Activated naive CD4-positive, alpha-beta T cell treated with anti-CD3 and anti-CD28 coated beads for 36 hours (primary cell): Measurements from ENCODE around the gene TMC4. TPM values are rescaled to one million over a fixed set of nuclear protein-coding genes. Genes with fewer than 3 reads are reported as not detected.

Source experiments
- CTCF ChIA-PET: fragments of 350-600 bp; sonication (Branson Sonifier 250); formaldehyde crosslinking; loops from one replicate; lab custom pipeline; 2021; ENCODE audit warnings: antibody characterized with exemption; lab: Charles Lee
- DNase-seq: peaks from one replicate; pipeline ENCODE4 v3.0.0-alpha.2; 2020
- H3K27ac Mint-ChIP-seq: one replicate; pipeline ENCODE4 v1.8.0; 2021; ENCODE audit warnings: mild to moderate bottlenecking, mixed read lengths
- H3K27me3 Mint-ChIP-seq: one replicate; pipeline ENCODE4 v1.8.0; 2021; ENCODE audit warnings: low read depth, mixed read lengths
- H3K36me3 Mint-ChIP-seq: one replicate; pipeline ENCODE4 v1.8.0; 2021; ENCODE audit warnings: low read depth, mixed read lengths
- H3K4me1 Mint-ChIP-seq: one replicate; pipeline ENCODE4 v1.8.0; 2021; ENCODE audit warnings: low read depth, mixed read lengths
- H3K4me3 Mint-ChIP-seq: one replicate; pipeline ENCODE4 v1.8.0; 2021; ENCODE audit warnings: mild to moderate bottlenecking, moderate library complexity, mixed read lengths
- H3K9me3 Mint-ChIP-seq: one replicate; pipeline ENCODE4 v1.8.0; 2021; ENCODE audit warnings: mixed read lengths
- intact Hi-C: fragments of 100-400 bp; cut with micrococcal nuclease; formaldehyde crosslinking; loops from one replicate; pipeline ENCODE4 v1.15.1; 2023
- total RNA-seq, 2 experiments: library from RNA; stranded (reverse); gene quantifications; one replicate each; pipeline ENCODE4 v1.2.3, GENCODE V29; 2021

The TMC4 gene
- total RNA-seq, 2 experiments from 2014 or later = 0.24 TPM; not detected in 1

DNA sequence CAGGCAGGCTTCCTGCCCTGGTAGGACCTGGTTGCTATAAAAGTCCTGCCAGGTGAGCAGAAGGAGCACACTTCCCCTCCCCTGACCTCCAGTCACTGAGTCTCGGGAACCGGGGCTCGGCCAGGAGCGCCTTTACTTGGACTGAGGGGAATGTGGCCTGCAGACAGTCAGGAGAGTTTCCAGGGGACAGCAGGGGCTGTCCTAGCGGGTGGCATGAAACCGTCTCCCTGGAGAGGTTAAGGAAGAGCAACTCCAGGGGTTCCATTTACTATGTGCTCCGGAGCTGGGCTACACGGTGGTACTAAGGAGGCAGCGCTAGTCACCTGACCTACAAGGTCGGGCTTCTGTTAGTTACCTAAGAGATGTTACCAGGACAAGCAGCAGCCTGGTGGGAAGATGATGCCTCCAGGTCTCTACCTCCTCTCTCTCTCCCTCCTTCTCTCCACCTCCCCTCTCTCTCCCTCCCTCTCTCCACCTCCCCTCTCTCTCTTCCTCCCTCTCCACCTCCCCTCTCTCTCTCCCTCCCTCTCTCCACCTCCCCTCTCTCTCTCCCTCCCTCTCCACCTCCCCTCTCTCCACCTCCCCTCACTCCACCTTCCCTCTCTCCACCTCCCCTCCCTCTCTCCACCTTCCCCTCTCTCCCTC, 39.5 kb downstream of the TMC4 start:
- Mint-ChIP-seq H3K36me3 (peaks cover 6% of the 10 kb centered on the region), H3K4me1 (peaks cover 14% of the 10 kb centered on the region), H3K27ac (no peak overlapping the region), H3K4me3 (no peak overlapping the region), H3K27me3 (no peaks in the 10 kb centered on the region), H3K9me3 (no peaks in the 10 kb centered on the region)
- CTCF ChIA-PET = no interaction called here
- no peak for DNase-seq
- intact Hi-C loops = loop anchor here (10.0 kb wide), 1 partner anchor 1121 kb away; the partner anchor contains the start of gene PPP6R1

DNA sequence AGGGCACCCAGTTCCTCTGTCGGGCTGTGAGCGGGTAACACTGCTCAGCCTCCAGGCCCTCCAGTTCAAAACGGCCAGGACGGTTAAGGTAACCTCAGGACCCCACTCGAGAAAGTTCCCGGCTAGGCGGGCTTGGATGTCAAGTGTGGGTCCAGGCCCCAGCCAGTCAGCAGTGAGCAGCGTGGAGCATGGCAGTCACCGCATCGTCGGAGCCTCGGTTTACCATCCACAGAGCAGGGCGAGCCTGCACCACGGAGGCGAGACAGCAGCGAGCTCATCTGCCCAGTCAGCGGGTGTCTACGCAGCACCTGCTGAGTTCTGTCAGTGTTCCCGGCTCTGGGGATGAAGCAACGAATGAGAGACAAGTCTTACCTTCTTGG, 43.4 kb downstream of the TMC4 start:
- intact Hi-C loops = no loop called here
- Mint-ChIP-seq H3K4me1 (peaks cover 5% of the 10 kb centered on the region), H3K4me3 (no peak overlapping the region)

GRCh38 chr19:54128796-54129616, 44.0 kb downstream of the TMC4 start:
- Mint-ChIP-seq H3K4me1 (no peaks in the 10 kb centered on the region), H3K27me3 (no peaks in the 10 kb centered on the region), H3K27ac (no peak overlapping the region), H3K36me3 (peaks cover 15% of the 10 kb centered on the region), H3K4me3 (no peak overlapping the region), H3K9me3 (no peaks in the 10 kb centered on the region)
- CTCF ChIA-PET = no interaction called here
- intact Hi-C loops = no loop called here
- no peak for DNase-seq

More for the DNA sequence above, 43.4 kb downstream of the TMC4 start:
- no peak overlapping the region for H3K27ac Mint-ChIP-seq
- no peaks in the 10 kb centered on the region for H3K9me3 Mint-ChIP-seq
- DNase-seq = no peak
- CTCF ChIA-PET = no interaction called here
- H3K36me3 Mint-ChIP-seq = peaks cover 15% of the 10 kb centered on the region
- H3K27me3 Mint-ChIP-seq = no peaks in the 10 kb centered on the region

DNA sequence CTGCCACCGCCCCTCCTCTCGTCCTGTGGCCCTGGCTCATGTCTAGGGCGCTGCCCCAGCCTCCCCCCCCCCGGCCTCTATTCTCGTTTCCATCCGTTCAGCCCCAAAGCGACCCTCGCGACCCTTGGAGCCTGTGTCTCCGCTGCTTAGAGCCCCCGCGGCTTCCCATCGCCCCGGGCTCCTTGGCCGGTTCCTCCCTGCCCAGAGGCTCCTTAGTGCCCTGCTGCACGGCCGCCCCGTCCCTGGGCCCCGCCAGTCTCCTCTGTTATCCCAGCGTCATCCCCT, 44.6 kb downstream of the TMC4 start:
- H3K4me1 Mint-ChIP-seq = no peaks in the 10 kb centered on the region
- H3K9me3 Mint-ChIP-seq = no peaks in the 10 kb centered on the region
- no peak overlapping the region for H3K4me3 Mint-ChIP-seq
- no peak for DNase-seq
- H3K27me3 Mint-ChIP-seq = no peaks in the 10 kb centered on the region
- CTCF ChIA-PET = no interaction called here
- H3K27ac Mint-ChIP-seq = no peak overlapping the region
- intact Hi-C loops = no loop called here
- peaks cover 17% of the 10 kb centered on the region for H3K36me3 Mint-ChIP-seq

- Mint-ChIP-seq H3K9me3 (no peaks in the 10 kb centered on the region), H3K27me3 (no peaks in the 10 kb centered on the region), H3K4me1 (no peaks in the 10 kb centered on the region), H3K27ac (no peak overlapping the region), H3K36me3 (peaks cover 19% of the 10 kb centered on the region), H3K4me3 (no peak overlapping the region)
- no peak for DNase-seq
- intact Hi-C loops = no loop called here
- CTCF ChIA-PET = no interaction called here
Observed at GRCh38 chr19:54127688-54128440, 45.1 kb downstream of the TMC4 start.

DNA sequence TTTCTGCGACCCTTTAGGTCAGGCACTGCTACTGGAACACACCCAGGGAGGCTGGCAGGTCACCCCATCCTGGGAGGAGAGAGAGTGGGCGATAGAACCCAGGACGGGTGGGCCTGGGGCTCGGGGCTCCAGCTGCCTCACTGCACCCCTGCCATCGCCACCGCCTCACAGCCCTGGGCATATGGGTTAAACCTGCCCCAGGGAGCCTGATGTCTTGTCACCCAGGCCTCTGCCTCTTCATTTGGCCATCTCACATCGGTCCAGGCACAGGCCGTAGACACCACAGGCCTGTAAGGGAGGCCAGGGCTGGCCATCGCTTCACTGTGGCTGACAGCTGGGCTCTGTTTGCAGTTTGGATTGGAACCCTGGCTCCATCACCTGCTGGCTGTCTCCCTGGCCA, 47.2 kb downstream of the TMC4 start:
- peaks cover 28% of the 10 kb centered on the region for H3K36me3 Mint-ChIP-seq

DNA sequence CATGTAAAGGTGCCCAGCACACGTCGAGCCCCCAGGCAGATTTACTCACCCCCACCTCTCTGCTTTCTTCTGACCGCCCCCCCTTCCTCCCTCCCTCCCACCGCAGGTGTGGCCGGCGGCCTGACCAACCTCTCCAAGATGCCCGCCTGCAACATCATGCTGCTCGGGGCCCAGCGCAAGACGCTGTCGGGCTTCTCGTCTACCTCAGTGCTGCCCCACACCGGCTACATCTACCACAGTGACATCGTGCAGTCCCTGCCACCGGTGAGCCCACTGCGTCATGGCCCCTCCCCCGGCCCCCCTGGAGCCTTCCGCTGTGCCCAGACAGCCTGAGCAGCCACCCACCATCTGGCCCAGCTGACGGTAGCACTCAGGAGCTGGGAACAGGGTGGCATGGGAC, 48.6 kb downstream of the TMC4 start:
- intact Hi-C loops = no loop called here
- CTCF ChIA-PET = no interaction called here
- DNase-seq = no peak
- H3K9me3 Mint-ChIP-seq = no peaks in the 10 kb centered on the region
- H3K4me1 Mint-ChIP-seq = no peaks in the 10 kb centered on the region
- H3K4me3 Mint-ChIP-seq = no peak overlapping the region
- no peak overlapping the region for H3K27ac Mint-ChIP-seq
- H3K36me3 Mint-ChIP-seq = peaks cover 30% of the 10 kb centered on the region
- H3K27me3 Mint-ChIP-seq = no peaks in the 10 kb centered on the region

More for the DNA sequence above, 47.2 kb downstream of the TMC4 start:
- Mint-ChIP-seq H3K9me3 (no peaks in the 10 kb centered on the region), H3K4me3 (no peak overlapping the region), H3K27ac (no peak overlapping the region), H3K27me3 (no peaks in the 10 kb centered on the region), H3K4me1 (no peaks in the 10 kb centered on the region)
- no peak for DNase-seq
- intact Hi-C loops = no loop called here
- CTCF ChIA-PET = no interaction called here

GRCh38 chr19:54123682-54124081, 49.3 kb downstream of the TMC4 start:
- no peaks in the 10 kb centered on the region for H3K27me3 Mint-ChIP-seq
- intact Hi-C loops = no loop called here
- no peaks in the 10 kb centered on the region for H3K4me1 Mint-ChIP-seq
- peaks cover 29% of the 10 kb centered on the region for H3K36me3 Mint-ChIP-seq
- DNase-seq = no peak
- CTCF ChIA-PET = no interaction called here
- no peak overlapping the region for H3K27ac Mint-ChIP-seq
- H3K4me3 Mint-ChIP-seq = no peak overlapping the region
- no peaks in the 10 kb centered on the region for H3K9me3 Mint-ChIP-seq

GRCh38 chr19:54121259-54121658, 51.7 kb downstream of the TMC4 start:
- peaks cover 13% of the 10 kb centered on the region for H3K4me1 Mint-ChIP-seq
- no peaks in the 10 kb centered on the region for H3K27me3 Mint-ChIP-seq
- H3K9me3 Mint-ChIP-seq = no peaks in the 10 kb centered on the region
- CTCF ChIA-PET = no interaction called here
- H3K27ac Mint-ChIP-seq = no peak overlapping the region
- no peak overlapping the region for H3K4me3 Mint-ChIP-seq
- no peak for DNase-seq
- intact Hi-C loops = no loop called here
- peaks cover 22% of the 10 kb centered on the region for H3K36me3 Mint-ChIP-seq

DNA sequence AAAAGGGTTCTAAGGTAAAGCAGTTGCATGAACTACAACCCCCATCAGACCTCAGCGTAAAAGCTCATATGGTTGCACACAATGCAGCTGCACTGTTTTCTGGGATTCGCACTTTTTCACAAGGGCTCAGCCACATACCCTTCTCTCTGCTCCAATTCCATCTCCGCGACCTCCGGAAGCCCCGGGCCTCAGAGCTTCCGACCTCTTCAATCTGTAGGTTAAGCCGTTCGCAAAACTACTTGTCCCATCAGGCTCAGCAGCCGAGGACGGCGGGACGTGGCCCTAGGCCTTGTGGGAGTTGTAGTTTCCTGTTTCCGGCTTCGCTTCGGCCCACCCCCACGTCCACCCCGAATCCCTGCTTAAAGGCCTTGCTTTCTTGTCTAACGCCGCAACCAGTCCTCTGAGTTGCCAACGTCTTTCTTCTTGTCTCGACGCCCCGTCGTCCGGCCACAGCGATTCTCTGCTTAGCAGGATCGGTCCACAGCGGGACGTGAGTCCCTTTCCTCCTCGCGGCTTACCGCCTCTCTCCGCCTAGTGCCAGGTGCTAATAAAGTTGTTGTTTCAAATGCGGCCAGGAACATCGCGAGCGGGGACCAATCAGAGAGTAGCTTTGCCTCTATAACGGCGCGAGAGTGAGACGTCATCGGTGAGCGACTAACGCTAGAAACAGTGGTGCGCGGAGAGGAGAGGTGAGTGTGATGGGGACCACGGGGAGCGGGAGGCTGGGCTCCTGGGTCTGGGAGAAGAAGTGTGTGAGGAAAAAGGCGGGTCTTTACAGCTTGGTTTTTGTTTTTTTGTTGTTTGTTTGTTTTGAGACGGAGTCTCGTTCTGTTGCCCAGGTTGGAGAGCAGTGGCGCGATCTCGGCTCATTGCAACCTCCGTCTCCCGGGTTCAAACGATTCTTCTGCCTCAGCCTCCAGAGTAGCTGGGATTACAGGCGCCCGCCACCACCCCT, 57.6 kb downstream of the TMC4 start, which contains the start of the genes PRPF31 and TFPT:
PRPF31 (plus strand) TSS at position 646 of the 955 bp plus-strand sequence. CDS start 2,525 bp downstream, outside the sequence.
TFPT (minus strand) TSS at position 549 of the 955 bp plus-strand sequence; CDS start at position 161, 388 bp downstream.
- H3K4me1 Mint-ChIP-seq = peaks cover 30% of the 10 kb centered on the region
- peaks cover 31% of the 10 kb centered on the region for H3K36me3 Mint-ChIP-seq
- peak within 1 kb of the TSS; percentile 97 for H3K27ac Mint-ChIP-seq
- CTCF ChIA-PET = no interaction called here
- no peaks in the 10 kb centered on the region for H3K9me3 Mint-ChIP-seq
- DNase-seq = peak; percentile 99
- intact Hi-C loops = loop anchor here (1.0 to 5.0 kb wide), 6 partner anchors 13 to 347 kb away; partner anchors contain the start of genes CNOT3, LENG1, LENG8 and LENG9
- H3K4me3 Mint-ChIP-seq = peak within 1 kb of the TSS; percentile 90
- no peaks in the 10 kb centered on the region for H3K27me3 Mint-ChIP-seq

DNA sequence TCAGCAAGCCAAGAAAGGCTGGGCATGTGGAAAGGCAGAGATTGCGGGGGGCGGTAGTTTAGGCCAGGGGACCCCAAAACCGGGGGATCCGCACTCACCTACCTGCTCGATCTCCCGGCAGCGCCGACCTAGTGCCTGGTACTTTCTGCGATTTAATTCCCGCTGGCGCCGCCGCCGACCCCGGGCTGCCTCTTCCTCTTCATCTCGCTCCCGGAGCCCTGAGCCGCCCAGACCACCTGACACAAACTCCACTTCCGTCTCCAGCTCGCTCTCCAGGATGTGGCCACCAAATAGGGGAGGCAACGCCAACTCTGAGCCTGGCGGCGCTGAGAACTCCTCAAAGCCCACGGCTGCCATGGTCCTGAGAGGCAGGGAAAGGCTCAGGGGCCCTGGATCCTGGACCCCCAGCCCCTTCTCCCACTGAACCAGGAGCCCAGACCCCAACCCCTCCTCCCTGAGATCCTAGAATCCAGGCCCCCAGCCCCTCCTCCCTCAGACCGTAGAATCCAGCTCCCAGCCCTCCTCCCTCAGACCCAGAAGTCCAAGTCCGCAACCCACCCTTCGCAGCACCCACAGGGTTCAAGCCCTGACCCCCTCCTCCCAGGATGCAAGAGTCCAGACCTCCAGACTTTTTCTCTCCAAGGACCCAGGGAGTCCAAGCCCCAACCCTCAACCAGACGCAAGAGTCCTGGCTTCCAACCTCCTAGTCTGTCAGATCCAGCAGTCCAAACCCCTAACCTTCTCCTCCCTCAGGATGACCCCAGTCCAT, 58.4 kb downstream of the TMC4 start:
- Mint-ChIP-seq H3K27me3 (no peaks in the 10 kb centered on the region), H3K27ac (peak overlapping the region; percentile 97), H3K4me3 (peak overlapping the region; percentile 90), H3K4me1 (peaks cover 33% of the 10 kb centered on the region), H3K9me3 (no peaks in the 10 kb centered on the region), H3K36me3 (peaks cover 29% of the 10 kb centered on the region)
- DNase-seq = peak; percentile 70
- CTCF ChIA-PET = no interaction called here
- intact Hi-C loops = loop anchor here (1.0 to 5.0 kb wide), 6 partner anchors 12 to 348 kb away; partner anchors contain the start of genes CNOT3, LENG1, LENG8 and LENG9
